HFFc6 (cell line): ENCODE results near the gene GNA14. TPM values are rescaled to one million over a fixed set of nuclear protein-coding genes. Genes with fewer than 3 reads are reported as not detected.
"Not testable (repeated sequence)": the region's sequence is repeated elsewhere in the genome, so short reads cannot be mapped to it uniquely, and the experiment has no call there.

ENCODE experiments used
- DNase-seq: peaks from one replicate; pipeline ENCODE4 v3.0.0-alpha.2; 2018
- H3K27ac Mint-ChIP-seq: 2 replicates; pipeline ENCODE4 v1.8.0; 2020; ENCODE audit warnings: mild to moderate bottlenecking, mixed read lengths
- H3K27me3 Mint-ChIP-seq: 2 replicates; pipeline ENCODE4 v1.8.0; 2021; ENCODE audit warnings: mild to moderate bottlenecking, moderate library complexity, mixed read lengths; ENCODE audit not compliant: insufficient read depth
- H3K36me3 Mint-ChIP-seq: 2 replicates; pipeline ENCODE4 v1.8.0; 2021; ENCODE audit warnings: low read depth, mixed read lengths
- H3K4me1 Mint-ChIP-seq: 2 replicates; pipeline ENCODE4 v1.8.0; 2020; ENCODE audit warnings: low read depth, mixed read lengths
- H3K4me3 Mint-ChIP-seq: 2 replicates; pipeline ENCODE4 v1.8.0; 2020; ENCODE audit warnings: mild to moderate bottlenecking, moderate library complexity, mixed read lengths
- H3K9me3 Mint-ChIP-seq: 2 replicates; pipeline ENCODE4 v1.8.0; 2020; ENCODE audit warnings: mild to moderate bottlenecking, mixed read lengths
- total RNA-seq, 6 experiments: library from RNA; stranded (reverse); fragmentation: NEBNext Ultra II Directional; extraction: Animal tissue kit (Norgen Biotek cat#: 25700); gene quantifications; 2 replicates in 1 of 6; 3 replicates in 5 of 6; pipeline ENCODE4 v1.2.3, GENCODE V29; 2021
- TF ChIP-seq, protein P1 (sequence below): fragments of 200-600 bp; sonication (generic); IDR thresholded peaks from 2 replicates; pipeline ENCODE4 v1.5.0; 2021; ENCODE audit warnings: antibody characterized with exemption, mild to moderate bottlenecking

GNA14 gene
- total RNA-seq, 6 experiments from 2014 or later: not detected

DNA sequence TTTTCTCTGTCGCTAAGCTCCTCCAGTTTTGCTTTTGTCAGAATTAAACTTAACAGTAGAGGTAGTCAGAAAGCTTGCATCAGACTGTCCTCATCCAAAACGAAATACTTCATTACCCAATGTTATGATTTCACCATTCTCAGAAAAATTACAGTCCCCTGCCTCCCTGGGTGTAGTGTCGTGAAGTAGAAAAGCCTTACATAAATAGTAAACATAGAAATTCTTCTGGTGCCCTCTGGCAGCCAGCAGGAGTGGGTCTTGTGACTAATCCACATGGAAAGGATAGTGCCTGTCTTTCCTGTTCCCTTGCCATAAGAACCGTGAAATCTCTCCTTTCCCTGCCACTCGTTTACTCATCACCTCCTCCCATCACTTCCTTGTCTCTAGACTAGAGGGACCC is 230.6 kb downstream of the GNA14 start:
- TF ChIP-seq, protein P1, sequence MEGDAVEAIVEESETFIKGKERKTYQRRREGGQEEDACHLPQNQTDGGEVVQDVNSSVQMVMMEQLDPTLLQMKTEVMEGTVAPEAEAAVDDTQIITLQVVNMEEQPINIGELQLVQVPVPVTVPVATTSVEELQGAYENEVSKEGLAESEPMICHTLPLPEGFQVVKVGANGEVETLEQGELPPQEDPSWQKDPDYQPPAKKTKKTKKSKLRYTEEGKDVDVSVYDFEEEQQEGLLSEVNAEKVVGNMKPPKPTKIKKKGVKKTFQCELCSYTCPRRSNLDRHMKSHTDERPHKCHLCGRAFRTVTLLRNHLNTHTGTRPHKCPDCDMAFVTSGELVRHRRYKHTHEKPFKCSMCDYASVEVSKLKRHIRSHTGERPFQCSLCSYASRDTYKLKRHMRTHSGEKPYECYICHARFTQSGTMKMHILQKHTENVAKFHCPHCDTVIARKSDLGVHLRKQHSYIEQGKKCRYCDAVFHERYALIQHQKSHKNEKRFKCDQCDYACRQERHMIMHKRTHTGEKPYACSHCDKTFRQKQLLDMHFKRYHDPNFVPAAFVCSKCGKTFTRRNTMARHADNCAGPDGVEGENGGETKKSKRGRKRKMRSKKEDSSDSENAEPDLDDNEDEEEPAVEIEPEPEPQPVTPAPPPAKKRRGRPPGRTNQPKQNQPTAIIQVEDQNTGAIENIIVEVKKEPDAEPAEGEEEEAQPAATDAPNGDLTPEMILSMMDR: no peak
- H3K4me3 Mint-ChIP-seq: peak overlapping the region; percentile 38
- H3K9me3 Mint-ChIP-seq: no peaks in the 10 kb centered on the region
- H3K36me3 Mint-ChIP-seq: no peaks in the 10 kb centered on the region
- peak overlapping the region; percentile 73 for H3K27ac Mint-ChIP-seq
- H3K4me1 Mint-ChIP-seq: peaks cover 35% of the 10 kb centered on the region
- peak; percentile 78 for DNase-seq
- no peaks in the 10 kb centered on the region for H3K27me3 Mint-ChIP-seq

DNA sequence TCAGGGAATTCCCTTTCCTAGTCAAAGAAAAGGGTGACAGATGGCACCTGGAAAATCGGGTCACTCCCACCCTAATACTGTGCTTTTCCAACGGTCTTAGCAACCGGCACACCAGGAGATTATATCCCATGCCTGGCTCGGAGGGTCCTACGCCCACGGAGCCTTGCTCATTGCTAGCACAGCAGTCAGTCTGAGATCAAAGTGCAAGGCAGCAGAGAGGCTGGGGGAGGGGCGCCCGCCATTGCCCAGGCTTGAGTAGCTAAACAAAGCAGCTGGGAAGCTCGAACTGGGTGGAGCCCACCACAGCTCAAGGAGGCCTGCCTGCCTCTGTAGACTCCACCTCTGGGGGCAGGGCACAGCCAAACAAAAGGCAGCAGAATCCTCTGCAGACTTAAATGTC is 239.6 kb downstream of the GNA14 start:
- H3K4me3 Mint-ChIP-seq, H3K4me1 Mint-ChIP-seq, DNase-seq, H3K27me3 Mint-ChIP-seq, H3K27ac Mint-ChIP-seq: not testable (repeated sequence)
- Mint-ChIP-seq H3K9me3 (peaks cover 11% of the 10 kb centered on the region), H3K36me3 (peaks cover 42% of the 10 kb centered on the region)

DNA sequence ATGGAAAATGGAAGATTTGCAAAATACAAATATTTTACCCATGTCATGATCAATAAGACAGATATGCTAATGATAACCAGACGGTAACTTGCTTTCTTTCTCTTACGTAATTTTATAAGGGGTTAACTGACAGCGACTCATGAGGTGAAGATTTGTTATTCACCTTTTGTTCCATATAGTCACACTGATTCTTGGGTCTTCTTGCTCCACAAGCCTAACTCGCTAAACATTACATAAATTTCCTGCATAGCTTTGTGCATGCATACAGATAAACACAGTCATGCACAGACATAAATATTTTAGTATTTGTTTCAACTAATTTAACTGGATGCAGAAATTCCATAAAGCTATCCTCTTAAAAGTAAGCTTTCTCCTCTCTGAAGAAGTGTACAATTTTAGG is 244.9 kb downstream of the GNA14 start:
- peaks cover 25% of the 10 kb centered on the region for H3K4me1 Mint-ChIP-seq
- peaks cover 2% of the 10 kb centered on the region; the same call in 1 of the 2 replicates for H3K27me3 Mint-ChIP-seq
- H3K4me3 Mint-ChIP-seq: no peak overlapping the region
- peaks cover 29% of the 10 kb centered on the region for H3K36me3 Mint-ChIP-seq
- H3K9me3 Mint-ChIP-seq: peaks cover 3% of the 10 kb centered on the region; the same call in 1 of the 2 replicates
- DNase-seq: no peak
- TF ChIP-seq, protein P1: no peak
- H3K27ac Mint-ChIP-seq: no peak overlapping the region

DNA sequence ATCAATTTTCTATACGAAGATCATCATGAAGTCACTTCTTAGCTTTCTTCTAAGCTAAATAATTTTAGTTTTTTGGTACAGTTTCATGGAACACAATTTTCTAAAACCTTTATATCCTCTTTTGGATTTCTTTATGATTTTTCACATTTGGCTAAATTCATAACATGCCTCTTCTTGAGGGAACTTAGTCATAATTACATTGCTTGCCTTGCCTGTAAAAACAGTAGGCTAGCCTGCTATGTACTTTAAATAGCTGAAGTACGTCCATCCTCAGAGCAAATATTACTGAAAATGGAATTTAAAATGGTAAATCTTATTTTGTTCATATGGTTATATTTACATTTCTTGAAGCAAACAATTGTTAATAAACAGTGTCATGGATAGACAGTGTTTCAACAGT is 245.8 kb downstream of the GNA14 start:
- Mint-ChIP-seq H3K27me3 (no peaks in the 10 kb centered on the region), H3K36me3 (peaks cover 23% of the 10 kb centered on the region), H3K4me3 (0 out of 2 replicates have a peak overlapping the region, but pooled peaks have one; percentile 15), H3K4me1 (peaks cover 25% of the 10 kb centered on the region), H3K9me3 (no peaks in the 10 kb centered on the region), H3K27ac (no peak overlapping the region)
- TF ChIP-seq, protein P1: no peak
- peak; percentile 5 for DNase-seq

DNA sequence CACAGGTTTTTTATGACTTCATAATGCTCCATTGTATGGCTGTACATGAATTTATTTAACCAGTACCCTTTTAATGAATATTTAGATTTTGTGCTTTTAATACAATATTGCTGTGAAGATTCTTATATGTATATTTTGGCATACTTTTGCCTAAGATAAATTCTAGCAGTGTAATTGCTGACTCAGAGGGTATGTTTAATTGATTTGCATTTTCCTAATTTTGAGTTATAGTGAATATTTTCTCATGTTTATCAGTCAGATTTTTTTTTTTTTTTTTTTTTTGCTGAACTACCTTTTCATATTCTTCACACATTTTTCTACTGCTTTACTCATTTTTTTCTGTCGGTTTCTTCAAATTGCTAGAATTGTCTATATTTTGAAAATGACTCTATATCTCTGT is 248.2 kb downstream of the GNA14 start:
- H3K4me1 Mint-ChIP-seq: peaks cover 25% of the 10 kb centered on the region
- TF ChIP-seq, protein P1: no peak
- no peak overlapping the region for H3K27ac Mint-ChIP-seq
- no peaks in the 10 kb centered on the region for H3K27me3 Mint-ChIP-seq
- DNase-seq: no peak
- H3K4me3 Mint-ChIP-seq: no peak overlapping the region
- H3K9me3 Mint-ChIP-seq: no peaks in the 10 kb centered on the region
- peaks cover 7% of the 10 kb centered on the region for H3K36me3 Mint-ChIP-seq

DNA sequence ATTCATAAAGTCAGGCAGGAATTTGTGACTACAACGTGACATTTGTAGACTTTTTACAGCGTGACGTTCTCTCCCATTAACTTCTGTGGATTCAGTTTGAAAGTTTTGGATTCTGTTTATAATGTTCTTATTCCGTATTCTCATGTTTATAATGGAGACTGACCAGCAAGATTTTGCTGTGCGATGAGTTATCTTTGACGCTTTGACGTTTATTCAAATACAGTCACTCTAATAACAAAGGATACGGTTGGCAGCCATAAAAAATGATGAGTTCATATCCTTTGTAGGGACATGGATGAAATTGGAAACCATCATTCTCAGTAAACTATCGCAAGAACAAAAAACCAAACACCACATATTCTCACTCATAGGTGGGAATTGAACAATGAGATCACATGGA is 249.5 kb downstream of the GNA14 start:
- peaks cover 22% of the 10 kb centered on the region for H3K4me1 Mint-ChIP-seq
- H3K27me3 Mint-ChIP-seq, H3K9me3 Mint-ChIP-seq, H3K36me3 Mint-ChIP-seq, H3K27ac Mint-ChIP-seq, H3K4me3 Mint-ChIP-seq, DNase-seq: not testable (repeated sequence)

DNA sequence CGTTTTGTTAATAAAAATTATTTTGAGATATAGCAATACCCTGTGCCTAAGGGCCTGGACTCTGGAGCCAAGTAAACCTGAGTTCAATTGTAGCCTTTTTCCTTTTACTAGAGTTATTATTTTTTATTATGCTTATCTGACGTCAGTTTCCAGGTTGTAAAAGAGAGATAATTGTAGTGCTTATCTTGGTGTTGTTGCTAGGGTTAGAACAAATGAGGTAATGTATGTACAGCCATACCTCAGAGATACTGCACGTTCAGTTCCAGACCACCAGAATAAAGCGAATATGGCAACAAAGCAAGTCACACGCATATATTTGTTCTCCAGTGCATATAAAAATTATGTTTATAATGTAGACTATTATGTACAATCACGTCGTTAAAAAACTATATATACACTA is 255.8 kb downstream of the GNA14 start:
- Mint-ChIP-seq H3K4me3 (no peak overlapping the region), H3K27me3 (no peaks in the 10 kb centered on the region), H3K4me1 (no peaks in the 10 kb centered on the region), H3K36me3 (no peaks in the 10 kb centered on the region; the same call in 1 of the 2 replicates), H3K27ac (no peak overlapping the region), H3K9me3 (no peaks in the 10 kb centered on the region)
- no peak for DNase-seq
- TF ChIP-seq, protein P1: no peak
